CD4-positive, alpha-beta T cell treated with Interleukin-4 for 1 hour (primary cell): ENCODE results near the gene NFIL3.
"Not testable (repeated sequence)": the region's sequence is repeated elsewhere in the genome, so short reads cannot be mapped to it uniquely, and the experiment has no call there.

Experiments
- DNase-seq, 2 donors: peaks; one replicate each; pipeline ENCODE4 v3.0.0-alpha.2; 2020 to 2022

The NFIL3 gene

GRCh38 chr9:91423785-91424402, at the start of gene NFIL3:
NFIL3 (minus strand) TSS chr9:91423832; CDS start chr9:91410734, 13,098 bp downstream.
- DNase-seq: peak; percentile 73 to 75

GRCh38 chr9:91471524-91471923, 47.9 kb upstream of the NFIL3 start:
- not testable (repeated sequence) for DNase-seq

GRCh38 chr9:91465420-91465819, 41.8 kb upstream of the NFIL3 start:
- no peak for DNase-seq

DNA sequence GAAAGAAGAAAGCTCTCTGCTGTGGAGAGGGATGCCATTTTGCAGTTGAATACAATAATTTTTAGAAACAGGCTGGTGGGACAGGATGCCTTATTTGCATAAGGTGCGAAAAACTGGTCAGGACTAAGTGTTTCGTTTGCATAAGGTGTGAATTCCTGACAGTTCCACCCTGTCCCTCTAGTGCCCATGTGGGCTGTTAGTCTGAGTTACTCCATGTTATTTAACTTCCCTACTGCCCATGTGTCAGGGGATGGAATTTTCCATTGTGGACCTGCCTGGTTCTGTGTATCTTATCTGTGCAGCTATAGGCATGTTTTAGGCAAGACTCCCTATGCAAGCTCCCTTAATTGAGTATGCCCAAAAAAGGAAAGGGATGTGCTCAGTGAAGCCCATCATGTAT, 35.3 kb upstream of the NFIL3 start:
- DNase-seq: no peak

DNA sequence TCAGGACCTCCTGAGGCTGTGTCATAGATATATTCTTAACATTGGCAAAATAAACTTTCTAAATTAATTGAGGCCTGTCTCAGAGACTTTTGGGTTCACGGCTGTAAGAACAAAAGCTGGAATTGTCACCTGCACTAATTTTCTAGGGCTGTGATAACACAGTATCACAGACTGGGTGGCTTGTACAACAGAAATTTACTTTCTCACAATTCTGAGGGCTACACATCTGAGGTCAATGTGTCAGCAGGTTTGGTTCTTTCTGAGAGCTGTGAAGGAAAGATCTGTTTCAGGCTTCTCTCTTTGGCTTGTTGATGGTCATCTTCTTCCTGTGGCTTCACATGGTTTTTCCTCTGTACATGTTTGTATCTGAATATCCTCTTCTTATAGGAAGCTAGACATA, 29.2 kb upstream of the NFIL3 start:
- DNase-seq: no peak

DNA sequence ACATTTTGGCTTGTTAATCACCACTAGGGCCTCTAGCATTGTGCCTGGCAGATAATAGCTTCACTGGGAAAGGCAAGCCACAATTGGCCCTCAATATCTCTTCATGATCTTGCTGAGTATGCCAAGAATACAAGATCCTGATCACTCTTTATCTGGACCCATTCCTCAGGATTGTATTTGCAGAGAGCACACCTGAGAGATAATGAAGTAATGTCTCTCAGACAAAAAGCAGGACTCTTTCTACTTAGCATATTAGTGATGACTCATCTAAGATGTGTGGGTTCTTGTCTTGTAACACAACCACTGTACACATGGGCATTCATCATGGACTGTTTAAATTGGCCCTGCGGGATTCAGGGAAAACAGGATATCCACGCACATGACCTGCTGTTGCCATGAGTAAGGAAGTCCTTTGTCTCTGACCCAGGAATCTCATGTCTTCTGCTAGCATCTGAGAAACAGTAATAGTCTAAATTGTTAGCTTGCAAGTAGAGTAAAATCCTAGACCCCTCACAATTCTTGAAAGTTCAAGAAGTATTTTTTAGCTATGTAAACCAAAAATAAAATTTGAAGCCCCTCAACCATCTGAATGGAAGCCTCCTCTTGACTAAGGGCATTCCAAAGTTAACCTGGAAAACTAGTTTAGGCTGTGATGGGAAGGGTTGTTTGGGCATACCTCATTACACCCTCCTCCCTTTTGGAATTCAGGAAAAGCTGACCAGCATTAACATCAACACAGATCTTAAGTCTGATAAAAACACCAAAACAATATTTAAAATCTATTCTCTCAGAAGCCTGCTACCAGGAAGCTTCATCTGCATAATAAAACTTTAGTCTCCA, 28.0 kb upstream of the NFIL3 start:
- DNase-seq: no peak

DNA sequence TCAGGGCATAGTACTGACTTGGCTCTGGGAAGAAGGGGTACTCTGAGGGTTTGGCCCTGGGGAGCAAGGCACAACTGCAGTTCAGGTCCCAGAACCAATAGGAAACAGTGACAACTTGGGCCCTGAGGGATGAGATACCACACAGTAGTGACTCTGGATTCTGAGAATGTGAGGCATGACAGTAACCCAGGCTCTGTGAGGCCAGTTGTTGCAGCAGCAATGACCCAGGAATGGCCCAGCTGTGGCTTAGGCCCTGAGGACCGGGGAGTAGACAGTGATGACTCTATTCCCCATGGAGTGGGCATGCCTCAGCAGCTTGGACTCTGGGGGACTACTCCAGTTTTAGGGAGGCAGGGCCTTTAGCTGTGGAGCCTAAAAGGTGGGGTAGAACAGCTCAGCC, 21.5 kb upstream of the NFIL3 start:
- DNase-seq: no peak

GRCh38 chr9:91443994-91444392, 20.4 kb upstream of the NFIL3 start:
- no peak for DNase-seq

DNA sequence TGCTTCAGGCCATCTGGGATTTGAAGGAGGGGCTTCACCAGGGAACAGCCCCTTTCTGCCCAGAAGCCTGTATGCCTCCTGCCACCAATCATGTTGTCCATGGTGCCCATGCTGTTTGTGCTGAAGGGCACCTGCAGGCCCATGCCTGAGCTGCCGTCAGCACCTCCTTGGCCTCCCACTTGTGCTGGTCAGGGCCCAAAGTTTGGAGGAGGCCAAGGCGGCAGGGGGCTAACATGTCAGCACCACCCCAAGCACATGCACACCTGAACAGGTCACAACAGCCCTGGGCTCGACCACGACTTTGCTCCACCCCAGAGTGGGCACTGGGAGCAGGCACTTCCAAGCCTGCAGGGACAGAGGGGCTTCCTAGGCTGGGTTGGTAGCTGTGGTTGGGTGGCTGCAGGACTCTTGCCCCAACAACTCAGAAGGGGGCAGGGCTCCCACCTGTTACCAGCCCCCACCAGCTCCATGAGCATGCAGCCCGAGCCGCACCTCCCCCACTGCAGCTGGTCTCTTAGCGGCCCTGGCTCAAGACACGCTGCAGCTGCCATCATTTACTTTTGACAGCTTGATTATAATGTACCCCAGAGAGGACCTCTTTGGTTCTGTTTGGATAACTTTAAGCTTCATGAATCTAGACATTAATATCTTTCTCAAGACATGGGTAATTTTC, 19.8 kb upstream of the NFIL3 start:
- no peak for DNase-seq

DNA sequence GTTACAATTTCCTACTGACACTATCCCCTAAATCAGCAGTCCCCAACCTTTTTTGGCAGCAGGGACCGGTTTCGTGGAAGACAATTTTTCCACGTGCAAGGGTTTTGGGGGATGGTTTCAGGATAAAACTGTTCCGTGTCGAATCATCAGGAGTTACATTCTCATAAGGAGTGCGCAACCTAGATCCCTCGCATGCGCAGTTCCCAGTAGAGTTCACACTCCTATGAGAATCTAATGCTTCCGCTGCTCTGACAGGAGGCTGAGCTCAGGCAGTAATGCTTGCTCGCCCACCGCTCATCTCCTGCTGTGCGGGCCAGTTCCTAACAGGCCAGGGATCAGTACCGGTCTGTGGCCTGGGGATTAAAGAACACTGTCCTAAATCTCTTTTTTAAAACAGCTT, 13.2 kb upstream of the NFIL3 start:
- no peak for DNase-seq

DNA sequence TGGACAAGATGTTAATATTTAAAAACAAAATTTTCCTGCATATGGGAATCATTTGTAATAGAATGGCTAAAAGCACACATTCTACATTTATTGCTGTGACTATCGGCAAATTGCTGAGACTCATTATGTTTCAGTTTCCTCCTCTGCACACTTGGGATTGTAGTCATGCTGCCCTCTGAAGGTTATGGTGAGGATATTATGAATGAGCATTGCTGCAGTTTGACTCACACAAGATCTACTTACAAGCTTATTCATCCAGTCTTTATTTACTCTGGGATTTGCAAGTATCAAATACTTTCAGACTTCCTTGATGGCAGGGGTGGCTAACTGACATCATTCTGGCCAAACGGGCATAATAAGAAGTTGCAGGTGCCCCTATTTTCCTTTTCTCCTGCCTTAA, 9.5 kb upstream of the NFIL3 start:
- peak in 1 of 2 donors; percentile 41 for DNase-seq

GRCh38 chr9:91431485-91431884, 7.9 kb upstream of the NFIL3 start:
- DNase-seq: no peak

- DNase-seq: no peak
Measured at GRCh38 chr9:91429501-91429900, 5.9 kb upstream of the NFIL3 start.

DNA sequence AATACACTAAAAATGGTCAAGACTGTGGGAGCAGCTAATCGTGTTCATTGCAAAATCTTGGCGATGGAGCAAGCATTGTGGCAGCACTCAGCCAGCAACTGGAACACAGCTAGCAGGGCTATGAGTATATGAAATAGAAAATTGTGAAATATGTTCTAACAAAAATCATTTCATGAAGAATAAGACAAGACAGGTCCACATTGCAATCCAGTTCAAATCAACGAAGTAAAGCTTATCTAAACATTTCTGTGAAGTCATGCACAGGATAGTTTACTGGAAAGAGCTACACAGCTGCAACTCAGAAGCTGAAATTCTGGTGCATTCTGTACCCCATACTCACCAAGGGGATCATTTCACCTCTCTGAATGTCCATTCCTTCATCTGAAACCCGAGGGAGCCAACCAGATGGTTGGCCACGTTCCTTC, 5.3 kb upstream of the NFIL3 start:
- DNase-seq: no peak

GRCh38 chr9:91428436-91428835, 4.8 kb upstream of the NFIL3 start:
- no peak for DNase-seq

DNA sequence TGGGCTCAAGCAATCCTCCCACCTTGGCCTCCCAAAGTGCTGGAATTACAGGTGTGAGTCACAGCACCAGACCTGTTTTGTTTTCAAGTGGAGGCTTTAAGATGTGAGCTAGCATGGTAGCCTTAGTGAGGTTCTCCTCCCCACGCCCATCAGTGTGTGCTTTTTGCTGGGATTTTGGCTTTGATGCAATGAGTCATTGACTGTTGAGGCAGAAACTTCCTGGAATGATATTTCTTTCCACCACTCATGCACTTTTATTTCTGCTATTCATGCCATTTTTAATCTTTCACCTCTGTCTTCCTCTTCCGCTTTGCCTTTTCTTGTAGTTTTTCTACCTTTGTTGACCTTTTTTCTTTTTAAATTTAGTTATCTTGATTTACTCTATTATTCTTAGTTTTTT, 4.2 kb upstream of the NFIL3 start:
- no peak for DNase-seq

GRCh38 chr9:91426123-91426745, 2.6 kb upstream of the NFIL3 start:
- DNase-seq: peak in 1 of 2 donors; percentile 63

DNA sequence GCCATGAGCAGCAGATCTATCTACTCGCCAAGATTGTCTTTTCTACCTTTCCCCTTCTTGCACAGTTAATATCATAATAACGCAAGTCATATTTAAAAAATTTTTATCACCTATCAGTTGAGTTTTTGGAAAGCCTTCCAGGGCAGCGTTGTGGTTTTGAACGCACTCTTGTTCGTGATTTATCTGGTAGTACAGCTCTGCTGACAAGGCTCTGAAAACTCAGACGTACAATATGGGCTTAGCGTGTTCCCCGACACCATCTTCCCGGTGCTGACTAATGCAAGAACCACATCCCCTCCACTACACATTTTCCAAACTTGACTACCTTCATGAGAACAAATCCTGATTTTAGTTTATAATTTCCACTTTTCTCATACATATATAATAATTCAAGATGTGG, 1.6 kb upstream of the NFIL3 start:
- no peak for DNase-seq

DNA sequence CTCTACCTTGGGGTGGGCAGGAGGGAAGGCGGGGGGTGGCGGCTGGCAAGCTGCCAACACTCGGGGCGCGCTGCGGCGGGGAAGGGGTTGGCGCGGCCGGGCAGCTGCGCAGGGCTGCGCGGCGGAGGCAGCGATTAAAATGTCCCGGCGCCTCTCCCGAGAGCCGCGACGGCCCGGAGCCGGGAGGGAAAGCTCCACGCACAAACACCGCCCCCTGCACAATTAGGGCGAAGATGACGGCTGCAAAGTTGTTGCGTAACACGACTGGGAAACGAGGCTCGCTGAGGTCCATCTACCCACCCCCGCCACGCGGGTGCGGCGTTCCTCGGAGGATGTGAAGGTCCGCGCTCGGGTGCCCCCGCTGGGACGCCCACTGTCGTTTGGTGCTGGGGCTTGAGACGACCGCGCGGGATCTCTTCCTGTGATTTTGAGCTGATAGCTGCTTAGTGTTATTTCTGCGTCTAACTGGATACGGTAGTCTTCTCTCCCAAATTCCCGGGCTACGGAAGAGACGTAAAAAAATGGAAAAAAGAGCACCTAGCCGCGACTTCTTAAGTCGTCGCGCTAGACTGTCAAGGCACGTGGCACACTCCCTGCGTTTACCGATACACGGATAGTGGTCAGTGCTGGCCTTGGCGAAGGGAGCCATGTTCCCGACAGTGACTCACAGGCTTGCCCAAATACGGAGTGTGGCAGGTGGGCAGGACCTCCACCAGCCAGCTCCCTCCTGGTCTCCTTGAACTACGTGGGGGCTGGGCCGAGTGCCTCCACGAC, 958 bp upstream of the NFIL3 start:
- peak; percentile 67 to 81 for DNase-seq

- DNase-seq: peak; percentile 66 to 69
Measured at GRCh38 chr9:91422758-91423711, 597 bp downstream of the NFIL3 start.

- DNase-seq: no peak
Measured at GRCh38 chr9:91421971-91422757, 1.5 kb downstream of the NFIL3 start.
